ENCODE measurements around the gene SPATA18. TPM values are rescaled to one million over a fixed set of nuclear protein-coding genes. Genes with fewer than 3 reads are reported as not detected.

Gene SPATA18
- polyA plus RNA-seq, 2 of the 4 experiments (the other 2 are of a cell fraction) = 4.3 to 6.7 TPM

GRCh38 chr4:52057196-52057595, 6.1 kb downstream of the SPATA18 start:
- ATAC-seq (no peak), FAIRE-seq (no peak), DNase-seq (ENCODE audit: low read depth in 1 of 2, low spot score in 1 of 2) (no peak)
- Histone ChIP-seq H3K4me1 (no peaks in the 10 kb centered on the region), H3K4me3 (no peak overlapping the region), H3K27ac (no peak overlapping the region), H3K9me3 (no peaks in the 10 kb centered on the region), H3K4me2 (no peak overlapping the region)
- TF ChIP-seq KDM5A (IDR thresholded peaks at IDR 0.05) (no peak), ZNF302 (CRISPR knock-in tag; IDR thresholded peaks at IDR 0.05) (no peak), KDM1A (IDR thresholded peaks at IDR 0.05; ENCODE audit: low read depth) (no peak)
- CTCF ChIA-PET = no interaction called here
- POLR2A ChIA-PET = no interaction called here

DNA sequence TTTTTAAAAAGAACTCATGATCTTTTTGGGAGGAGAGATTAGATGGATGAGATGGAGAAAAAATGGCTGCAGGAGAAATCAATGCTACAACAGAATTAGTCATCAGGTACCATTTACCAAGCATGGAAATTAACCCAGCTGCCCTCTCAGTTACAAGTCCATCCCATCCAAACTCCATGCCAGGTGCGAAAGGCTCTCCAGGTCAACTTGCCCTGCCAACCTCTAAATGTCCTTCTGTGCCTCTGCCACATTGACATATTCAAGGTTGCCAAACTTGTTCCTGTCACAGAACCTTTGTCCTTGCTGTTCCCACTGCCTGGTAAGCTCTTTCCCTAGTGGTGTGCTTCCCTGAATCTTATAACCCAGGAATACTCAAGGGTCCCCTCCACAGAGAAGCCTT, 7.2 kb downstream of the SPATA18 start:
- no peak overlapping the region for H3K4me2 ChIP-seq
- ChIA-PET POLR2A (no interaction called here), CTCF (no interaction called here)
- ATAC-seq = no peak
- no peak overlapping the region for H3K27ac ChIP-seq
- H3K4me1 ChIP-seq = no peaks in the 10 kb centered on the region
- TF ChIP-seq BHLHE40 (IDR thresholded peaks at IDR 0.05; ENCODE audit: low read depth, low read length) (no peak), CBX8 (IDR thresholded peaks at IDR 0.05) (no peak), JUN (IDR thresholded peaks at IDR 0.05) (no peak), NR3C1 (IDR thresholded peaks at IDR 0.05) (no peak), SMC3 (IDR thresholded peaks at IDR 0.05) (no peak), TP53 (CRISPR knock-in tag; IDR thresholded peaks at IDR 0.05) (no peak), EP300 (IDR thresholded peaks at IDR 0.05) (no peak), ZC3H11A (IDR thresholded peaks at IDR 0.05) (no peak), TFCP2L1 (CRISPR knock-in tag; IDR thresholded peaks at IDR 0.05) (no peak), FOSL2 (IDR thresholded peaks at IDR 0.05) (no peak), FOSL2 (CRISPR knock-in tag; IDR thresholded peaks at IDR 0.05) (no peak)
- TF ChIP-seq, protein P1, sequence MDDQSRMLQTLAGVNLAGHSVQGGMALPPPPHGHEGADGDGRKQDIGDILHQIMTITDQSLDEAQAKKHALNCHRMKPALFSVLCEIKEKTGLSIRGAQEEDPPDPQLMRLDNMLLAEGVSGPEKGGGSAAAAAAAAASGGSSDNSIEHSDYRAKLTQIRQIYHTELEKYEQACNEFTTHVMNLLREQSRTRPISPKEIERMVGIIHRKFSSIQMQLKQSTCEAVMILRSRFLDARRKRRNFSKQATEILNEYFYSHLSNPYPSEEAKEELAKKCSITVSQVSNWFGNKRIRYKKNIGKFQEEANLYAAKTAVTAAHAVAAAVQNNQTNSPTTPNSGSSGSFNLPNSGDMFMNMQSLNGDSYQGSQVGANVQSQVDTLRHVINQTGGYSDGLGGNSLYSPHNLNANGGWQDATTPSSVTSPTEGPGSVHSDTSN (IDR thresholded peaks at IDR 0.05) = no peak
- no peak for FAIRE-seq
- 82% methylated on average over 1 of the region's 1 CpG for WGBS (ENCODE audit: missing lambda C conversion rate)
- no peak for DNase-seq (ENCODE audit: low read depth in 1 of 2, low spot score in 1 of 2)
- H3K9me3 ChIP-seq = no peaks in the 10 kb centered on the region
- H3K4me3 ChIP-seq = no peak overlapping the region

- Histone ChIP-seq H3K4me1 (no peaks in the 10 kb centered on the region), H3K4me3 (no peak overlapping the region), H3K4me2 (no peak overlapping the region), H3K9me3 (no peaks in the 10 kb centered on the region), H3K27ac (no peak overlapping the region)
- ChIA-PET POLR2A (no interaction called here), CTCF (no interaction called here)
- TF ChIP-seq TFCP2L1 (CRISPR knock-in tag; IDR thresholded peaks at IDR 0.05) (no peak), MAZ (IDR thresholded peaks at IDR 0.05; ENCODE audit: borderline replicate concordance, low read depth, low read length) (no peak), ZSCAN20 (CRISPR knock-in tag; IDR thresholded peaks at IDR 0.05) (no peak), CBX8 (IDR thresholded peaks at IDR 0.05) (no peak), POLR2AphosphoS2 (conservative IDR thresholded peaks at IDR 0.05; ENCODE audit: low read length) (no peak), MAFK (IDR thresholded peaks at IDR 0.05; ENCODE audit: partially characterized antibody) (no peak), CEBPB (IDR thresholded peaks at IDR 0.05) (no peak)
- TF ChIP-seq, protein P2, sequence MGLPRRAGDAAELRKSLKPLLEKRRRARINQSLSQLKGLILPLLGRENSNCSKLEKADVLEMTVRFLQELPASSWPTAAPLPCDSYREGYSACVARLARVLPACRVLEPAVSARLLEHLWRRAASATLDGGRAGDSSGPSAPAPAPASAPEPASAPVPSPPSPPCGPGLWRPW (IDR thresholded peaks at IDR 0.05) = no peak
- peak in 1 of 2 experiments; percentile 5 for DNase-seq (ENCODE audit: low read depth in 1 of 2, low spot score in 1 of 2)
- 66% methylated on average over 3 of the region's 3 CpGs for whole genome bisulfite sequencing (ENCODE audit: missing lambda C conversion rate)
- FAIRE-seq = no peak
- no peak for ATAC-seq
Measured at GRCh38 chr4:52059372-52059771, 8.3 kb downstream of the SPATA18 start.

DNA sequence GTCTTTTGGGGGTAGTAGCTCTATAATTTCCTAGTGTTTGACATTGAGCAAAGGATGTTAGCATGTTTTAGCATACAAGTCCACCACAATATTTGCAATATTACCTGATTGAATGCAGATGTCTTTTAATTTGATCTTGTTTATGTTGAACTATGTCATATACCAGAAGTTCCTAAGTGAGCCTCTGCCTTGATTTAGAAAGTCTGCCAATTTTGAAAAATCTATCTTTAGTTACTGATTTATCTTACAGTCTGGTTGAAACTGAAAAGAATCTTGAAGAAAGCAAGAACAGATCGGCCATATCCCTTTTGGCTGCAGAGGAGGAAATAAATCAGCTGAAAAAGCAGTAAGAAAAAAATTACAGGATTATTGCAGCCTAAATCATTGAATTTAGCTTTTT, 18.5 kb downstream of the SPATA18 start:
- H3K4me2 ChIP-seq = no peak overlapping the region
- POLR2A ChIA-PET = no interaction called here
- no peak for TF ChIP-seq EHMT2 (IDR thresholded peaks at IDR 0.05; ENCODE audit: low read depth)
- no peak for TF ChIP-seq TP53 (CRISPR knock-in tag; IDR thresholded peaks at IDR 0.05)
- TF ChIP-seq RAD21 (conservative IDR thresholded peaks at IDR 0.05 in 1 of 2, IDR thresholded peaks at IDR 0.05 in 1 of 2) = no peak
- no peak for TF ChIP-seq USF2 (IDR thresholded peaks at IDR 0.05)
- no peak for TF ChIP-seq HOXA7 (CRISPR knock-in tag; IDR thresholded peaks at IDR 0.05)
- TF ChIP-seq, protein P3, sequence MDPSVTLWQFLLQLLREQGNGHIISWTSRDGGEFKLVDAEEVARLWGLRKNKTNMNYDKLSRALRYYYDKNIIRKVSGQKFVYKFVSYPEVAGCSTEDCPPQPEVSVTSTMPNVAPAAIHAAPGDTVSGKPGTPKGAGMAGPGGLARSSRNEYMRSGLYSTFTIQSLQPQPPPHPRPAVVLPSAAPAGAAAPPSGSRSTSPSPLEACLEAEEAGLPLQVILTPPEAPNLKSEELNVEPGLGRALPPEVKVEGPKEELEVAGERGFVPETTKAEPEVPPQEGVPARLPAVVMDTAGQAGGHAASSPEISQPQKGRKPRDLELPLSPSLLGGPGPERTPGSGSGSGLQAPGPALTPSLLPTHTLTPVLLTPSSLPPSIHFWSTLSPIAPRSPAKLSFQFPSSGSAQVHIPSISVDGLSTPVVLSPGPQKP (IDR thresholded peaks at IDR 0.05; ENCODE audit: low read depth, low read length) = no peak
- TF ChIP-seq SREBF2 (IDR thresholded peaks at IDR 0.05) = no peak
- no peak for TF ChIP-seq NFE2L2 (conservative IDR thresholded peaks at IDR 0.05; ENCODE audit: low read length)
- no peak for TF ChIP-seq JUN (IDR thresholded peaks at IDR 0.05)
- TF ChIP-seq ZFP36 (IDR thresholded peaks at IDR 0.05; ENCODE audit: borderline replicate concordance, partially characterized antibody) = no peak
- no peak for TF ChIP-seq ESRRA (IDR thresholded peaks at IDR 0.05; ENCODE audit: borderline replicate concordance, low read length)
- no peak for TF ChIP-seq ATOH8 (CRISPR knock-in tag; IDR thresholded peaks at IDR 0.05; ENCODE audit: low read depth)
- TF ChIP-seq MYC (IDR thresholded peaks at IDR 0.05; ENCODE audit: borderline replicate concordance, low read length) = no peak

More for the DNA sequence above, 18.5 kb downstream of the SPATA18 start:
- no peak overlapping the region for H3K27ac ChIP-seq
- 50% methylated on average over 1 of the region's 1 CpG for WGBS (ENCODE audit: missing lambda C conversion rate)
- H3K4me1 ChIP-seq = no peaks in the 10 kb centered on the region
- no peak overlapping the region for H3K4me3 ChIP-seq
- FAIRE-seq (no peak), DNase-seq (ENCODE audit: low read depth in 1 of 2, low spot score in 1 of 2) (no peak), ATAC-seq (no peak)
- no peaks in the 10 kb centered on the region for H3K9me3 ChIP-seq
- CTCF ChIA-PET = no interaction called here
